ENCODE measurements around the gene GNAS-AS1.
"Not testable (repeated sequence)": the region's sequence is repeated elsewhere in the genome, so short reads cannot be mapped to it uniquely, and the experiment has no call there.

GNAS-AS1 gene

GRCh38 chr20:58837717-58838116, 13.0 kb downstream of the GNAS-AS1 start:
- no peak for DNase-seq (ENCODE audit: low read depth in 1 of 2, low spot score in 1 of 2)

GRCh38 chr20:58836616-58837204, 14.0 kb downstream of the GNAS-AS1 start:
- DNase-seq (ENCODE audit: low read depth in 1 of 2, low spot score in 1 of 2): no peak

GRCh38 chr20:58835231-58835630, 15.5 kb downstream of the GNAS-AS1 start:
- no peak for DNase-seq (ENCODE audit: low read depth in 1 of 2, low spot score in 1 of 2)

- no peak for DNase-seq (ENCODE audit: low read depth in 1 of 2, low spot score in 1 of 2)
Measured at GRCh38 chr20:58833921-58834320, 16.8 kb downstream of the GNAS-AS1 start.

GRCh38 chr20:58832457-58832856, 18.2 kb downstream of the GNAS-AS1 start:
- DNase-seq (ENCODE audit: low read depth in 1 of 2, low spot score in 1 of 2): no peak

- DNase-seq (ENCODE audit: low read depth in 1 of 2, low spot score in 1 of 2): no peak
Measured at GRCh38 chr20:58829531-58829941, 21.2 kb downstream of the GNAS-AS1 start.

- not testable (repeated sequence) for DNase-seq (ENCODE audit: low read depth in 1 of 2, low spot score in 1 of 2)
Measured at GRCh38 chr20:58828804-58829203, 21.9 kb downstream of the GNAS-AS1 start.

GRCh38 chr20:58828136-58828535, 22.6 kb downstream of the GNAS-AS1 start:
- DNase-seq (ENCODE audit: low read depth in 1 of 2, low spot score in 1 of 2): no peak

GRCh38 chr20:58826271-58826670, 24.4 kb downstream of the GNAS-AS1 start:
- DNase-seq (ENCODE audit: low read depth in 1 of 2, low spot score in 1 of 2): no peak

- DNase-seq (ENCODE audit: low read depth in 1 of 2, low spot score in 1 of 2): no peak
Measured at GRCh38 chr20:58825450-58825849, 25.3 kb downstream of the GNAS-AS1 start.

GRCh38 chr20:58824843-58825242, 25.9 kb downstream of the GNAS-AS1 start:
- no peak for DNase-seq (ENCODE audit: low read depth in 1 of 2, low spot score in 1 of 2)

- DNase-seq (ENCODE audit: low read depth in 1 of 2, low spot score in 1 of 2): no peak
Measured at GRCh38 chr20:58822748-58823730, 27.7 kb downstream of the GNAS-AS1 start.

- no peak for DNase-seq (ENCODE audit: low read depth in 1 of 2, low spot score in 1 of 2)
Measured at GRCh38 chr20:58822149-58822548, 28.6 kb downstream of the GNAS-AS1 start.

- DNase-seq (ENCODE audit: low read depth in 1 of 2, low spot score in 1 of 2): not testable (repeated sequence)
Measured at GRCh38 chr20:58820515-58820914, 30.2 kb downstream of the GNAS-AS1 start.

GRCh38 chr20:58819921-58820320, 30.8 kb downstream of the GNAS-AS1 start:
- DNase-seq (ENCODE audit: low read depth in 1 of 2, low spot score in 1 of 2): no peak

- DNase-seq (ENCODE audit: low read depth in 1 of 2, low spot score in 1 of 2): no peak
Measured at GRCh38 chr20:58818586-58819285, 32.0 kb downstream of the GNAS-AS1 start.

GRCh38 chr20:58817748-58818147, 33.0 kb downstream of the GNAS-AS1 start:
- DNase-seq (ENCODE audit: low read depth in 1 of 2, low spot score in 1 of 2): no peak

GRCh38 chr20:58816957-58817651, 33.6 kb downstream of the GNAS-AS1 start:
- DNase-seq (ENCODE audit: low read depth in 1 of 2, low spot score in 1 of 2): no peak

GRCh38 chr20:58816051-58816450, 34.7 kb downstream of the GNAS-AS1 start:
- DNase-seq (ENCODE audit: low read depth in 1 of 2, low spot score in 1 of 2): no peak

- no peak for DNase-seq (ENCODE audit: low read depth in 1 of 2, low spot score in 1 of 2)
Measured at GRCh38 chr20:58815448-58815847, 35.3 kb downstream of the GNAS-AS1 start.

- DNase-seq (ENCODE audit: low read depth in 1 of 2, low spot score in 1 of 2): no peak
Measured at GRCh38 chr20:58813369-58813768, 37.3 kb downstream of the GNAS-AS1 start.

All from stimulated activated CD4-positive, alpha-beta T cell treated with anti-CD3 and anti-CD28 coated beads, Interleukin-15, amount 100 ng/mL, for 1 hour (primary cell).